GM21515 (cell line): ENCODE results near the gene ANXA6.

Experiments used
- ATAC-seq: cut with Tn5 transposase; IDR thresholded peaks from one replicate; pipeline ENCODE4 v1.9.1; 2021; ENCODE audit not compliant: unreplicated experiment

Gene ANXA6

GRCh38 chr5:151154931-151155774 lies 2.4 kb downstream of the ANXA6 start:
- ATAC-seq, result peak; percentile 39

GRCh38 chr5:151153766-151154272 lies 3.8 kb downstream of the ANXA6 start:
- ATAC-seq, result no peak

GRCh38 chr5:151153300-151153699 lies 4.3 kb downstream of the ANXA6 start:
- no peak for ATAC-seq

GRCh38 chr5:151151793-151152192 lies 5.8 kb downstream of the ANXA6 start:
- ATAC-seq, result no peak

GRCh38 chr5:151151263-151151660 lies 6.3 kb downstream of the ANXA6 start:
- ATAC-seq, result no peak

- ATAC-seq, result peak; percentile 48
These were observed 6.9 kb downstream of the ANXA6 start for GRCh38 chr5:151150471-151151262.

GRCh38 chr5:151148583-151148982 lies 9.0 kb downstream of the ANXA6 start:
- no peak for ATAC-seq

GRCh38 chr5:151147033-151147432 lies 10.5 kb downstream of the ANXA6 start:
- no peak for ATAC-seq

- ATAC-seq, result no peak
These were observed 11.5 kb downstream of the ANXA6 start for GRCh38 chr5:151146061-151146460.

- ATAC-seq, result no peak
These were observed 12.7 kb downstream of the ANXA6 start for GRCh38 chr5:151144922-151145321.

GRCh38 chr5:151144275-151144674 lies 13.3 kb downstream of the ANXA6 start:
- no peak for ATAC-seq

- ATAC-seq, result no peak
These were observed 13.9 kb downstream of the ANXA6 start for GRCh38 chr5:151143645-151144044.

GRCh38 chr5:151142933-151143332 lies 14.6 kb downstream of the ANXA6 start:
- no peak for ATAC-seq

- peak; percentile 83 for ATAC-seq
These were observed 16.0 kb downstream of the ANXA6 start for GRCh38 chr5:151141535-151141934.

- ATAC-seq, result no peak
These were observed 16.7 kb downstream of the ANXA6 start for GRCh38 chr5:151140686-151141459.

GRCh38 chr5:151139646-151140045 lies 17.9 kb downstream of the ANXA6 start:
- ATAC-seq, result no peak

- no peak for ATAC-seq
These were observed 18.6 kb downstream of the ANXA6 start for GRCh38 chr5:151139015-151139414.

- ATAC-seq, result no peak
These were observed 19.5 kb downstream of the ANXA6 start for GRCh38 chr5:151138114-151138513.

- no peak for ATAC-seq
These were observed 20.3 kb downstream of the ANXA6 start for GRCh38 chr5:151137067-151137825.

- peak; percentile 72 for ATAC-seq
These were observed 23.4 kb downstream of the ANXA6 start for GRCh38 chr5:151134228-151134627.
